ENCODE measurements around the gene AFF3.
"Not testable (repeated sequence)": the region's sequence is repeated elsewhere in the genome, so short reads cannot be mapped to it uniquely, and the experiment has no call there.

Gene AFF3

GRCh38 chr2:99695944-99696253 is 446.5 kb downstream of the AFF3 start:
- DNase-seq (ENCODE audit: low spot score), result no peak

GRCh38 chr2:99695130-99695943 is 447.1 kb downstream of the AFF3 start:
- DNase-seq (ENCODE audit: low spot score), result no peak

DNA sequence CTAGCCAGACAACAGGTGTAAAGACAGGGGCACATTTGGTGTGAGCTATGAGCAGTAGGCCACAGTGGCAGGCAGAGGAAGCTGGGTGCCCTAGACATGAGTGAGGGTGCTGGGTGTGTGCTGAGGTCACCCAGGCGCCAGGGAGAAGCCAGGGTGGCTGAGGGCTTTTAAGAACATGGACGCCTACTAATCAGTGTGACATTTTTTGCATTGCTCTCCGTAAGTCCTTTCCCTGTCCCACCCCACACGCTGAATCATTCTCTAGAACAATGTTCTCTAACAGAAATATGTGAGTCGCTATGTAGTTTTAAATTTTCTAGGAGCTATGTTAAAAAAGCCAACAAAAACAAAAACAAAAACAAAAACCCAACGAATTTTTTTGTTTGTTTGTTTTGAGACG is 448.1 kb downstream of the AFF3 start:
- no peak for DNase-seq (ENCODE audit: low spot score)

GRCh38 chr2:99692785-99693184 is 449.6 kb downstream of the AFF3 start:
- DNase-seq (ENCODE audit: low spot score), result no peak

GRCh38 chr2:99691926-99692325 is 450.5 kb downstream of the AFF3 start:
- DNase-seq (ENCODE audit: low spot score), result no peak

DNA sequence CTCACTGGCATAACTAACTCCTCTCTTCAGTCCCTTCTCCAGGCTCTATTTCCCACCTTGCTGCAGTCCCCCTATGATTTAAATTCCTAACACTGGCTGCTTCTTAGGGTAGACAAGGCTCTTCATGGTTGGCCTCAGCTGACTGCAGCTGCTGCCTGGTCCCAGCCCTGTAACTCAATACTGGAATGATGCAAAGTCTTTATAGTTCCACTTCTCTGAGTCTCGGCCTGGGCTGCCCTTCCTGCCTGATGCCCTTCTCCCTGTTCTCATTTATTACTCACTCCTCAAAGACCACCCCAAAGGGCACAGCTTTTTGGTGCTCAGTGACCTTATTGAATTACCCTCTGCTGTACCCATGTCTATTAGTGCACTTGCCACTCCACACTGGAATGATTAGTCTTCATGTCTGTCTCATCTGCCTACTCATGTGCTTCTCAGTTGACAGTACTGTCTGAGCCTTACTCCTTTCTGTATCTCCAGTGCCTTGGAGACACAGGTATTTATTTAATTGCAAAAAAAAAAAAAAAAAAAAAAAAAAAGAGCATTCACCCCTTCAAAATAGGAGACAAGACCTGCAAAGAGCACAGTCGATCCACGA is 453.1 kb downstream of the AFF3 start:
- no peak for DNase-seq (ENCODE audit: low spot score)

- no peak for DNase-seq (ENCODE audit: low spot score)
Measured at GRCh38 chr2:99688699-99689098, 453.7 kb downstream of the AFF3 start.

DNA sequence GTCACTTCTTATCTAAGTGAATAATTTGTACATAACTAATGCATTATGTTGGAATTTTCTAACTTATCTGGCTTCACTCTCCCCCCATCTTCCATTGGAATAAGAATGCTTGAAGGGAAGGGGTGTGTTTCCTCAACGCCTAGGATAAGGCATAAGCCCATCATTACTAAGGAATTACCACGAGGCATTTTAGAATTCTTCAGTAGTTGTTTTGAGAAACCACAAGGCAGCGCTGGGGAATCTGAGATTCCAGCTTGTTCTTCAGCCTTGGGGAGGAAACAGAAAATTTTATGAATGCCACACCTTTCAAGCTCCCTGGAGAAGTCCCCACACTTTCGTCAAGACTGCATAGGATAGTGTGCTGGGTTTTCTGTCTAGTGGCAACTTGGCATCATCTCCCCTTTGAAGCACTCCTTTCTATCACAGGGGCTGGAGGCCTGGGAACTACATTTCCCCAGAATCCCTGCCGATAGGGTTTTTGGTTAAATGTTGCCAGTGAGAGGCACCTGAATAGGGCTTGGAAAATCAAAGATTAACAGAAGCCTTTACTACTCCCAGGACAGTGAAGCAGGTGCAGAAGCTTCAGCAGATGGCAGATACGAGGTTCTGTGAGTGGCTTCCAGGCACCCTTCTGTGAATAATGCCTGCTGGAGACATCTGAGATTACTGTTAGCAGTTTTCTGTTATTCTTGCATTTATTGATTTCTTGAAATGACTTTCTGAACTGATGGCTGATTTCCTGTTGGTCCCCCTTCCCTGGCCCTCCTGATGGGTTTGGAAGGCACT is 459.9 kb downstream of the AFF3 start:
- DNase-seq (ENCODE audit: low spot score), result no peak

- DNase-seq (ENCODE audit: low spot score), result no peak
Measured at GRCh38 chr2:99680946-99681345, 461.4 kb downstream of the AFF3 start.

DNA sequence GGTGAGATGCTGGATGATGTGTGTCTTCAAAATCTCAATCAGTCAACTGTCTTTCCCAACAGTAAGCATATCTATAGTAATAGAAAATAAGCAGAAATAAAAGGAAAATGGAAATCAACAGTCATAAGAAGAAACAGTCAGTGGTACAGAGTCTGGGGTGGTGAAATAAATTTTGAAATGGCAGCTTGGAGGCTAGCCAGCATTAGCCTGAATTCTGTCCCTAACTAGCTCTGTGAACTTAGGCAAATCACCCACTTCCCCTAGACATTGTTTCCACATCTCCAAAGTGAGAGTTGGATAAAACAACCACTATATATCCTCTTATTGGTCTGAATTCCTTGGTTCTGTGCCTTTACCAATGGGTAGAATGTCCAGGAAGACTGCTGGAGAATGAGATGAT is 462.9 kb downstream of the AFF3 start:
- DNase-seq (ENCODE audit: low spot score), result no peak

GRCh38 chr2:99678625-99679024 is 463.8 kb downstream of the AFF3 start:
- DNase-seq (ENCODE audit: low spot score), result no peak

DNA sequence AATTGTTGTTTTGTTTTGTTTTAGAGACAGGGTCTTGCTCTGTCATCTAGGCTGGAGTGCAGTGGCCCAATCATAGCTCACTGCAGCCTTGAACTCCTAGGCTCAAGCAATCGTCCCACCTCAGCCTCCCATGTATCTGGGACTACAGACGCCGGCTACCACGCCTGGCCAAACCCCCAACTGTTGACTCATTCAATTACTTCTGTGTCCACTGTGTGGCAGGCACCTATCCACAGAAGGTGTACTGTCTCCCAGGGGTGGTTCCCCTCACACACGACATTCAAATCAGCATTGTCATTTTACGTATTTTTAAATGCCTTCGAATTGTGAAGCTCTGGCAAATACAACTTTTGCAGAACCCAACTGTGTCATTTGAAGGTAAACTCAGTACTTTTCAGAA is 464.6 kb downstream of the AFF3 start:
- no peak for DNase-seq (ENCODE audit: low spot score)

DNA sequence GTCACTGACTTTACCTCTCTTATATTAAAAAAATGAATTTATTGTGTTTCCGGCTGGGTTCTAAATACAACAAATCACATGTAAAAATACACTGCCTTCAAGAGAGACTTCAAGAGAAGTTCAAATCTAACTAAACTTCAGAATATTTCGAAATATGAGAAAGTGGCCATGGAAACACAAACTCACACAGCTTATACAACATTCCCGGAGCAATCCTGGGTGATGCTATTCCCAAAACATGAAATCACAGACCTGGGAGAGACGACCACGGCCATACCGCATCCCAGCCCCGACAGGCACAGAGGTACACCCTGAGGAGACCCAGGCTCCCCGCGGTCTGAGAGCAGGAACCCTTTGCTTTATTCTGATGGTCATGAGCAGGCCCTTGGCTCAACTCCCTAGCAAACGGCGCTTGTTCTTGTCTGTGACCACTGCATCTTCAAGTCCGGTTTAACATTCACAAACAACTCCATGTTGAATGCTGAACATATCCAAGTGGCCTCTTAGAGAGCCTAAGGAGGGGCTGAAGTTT is 467.2 kb downstream of the AFF3 start:
- no peak for DNase-seq (ENCODE audit: low spot score)

- no peak for DNase-seq (ENCODE audit: low spot score)
Measured at GRCh38 chr2:99674090-99674489, 468.3 kb downstream of the AFF3 start.

- no peak for DNase-seq (ENCODE audit: low spot score)
Measured at GRCh38 chr2:99672766-99673350, 469.5 kb downstream of the AFF3 start.

GRCh38 chr2:99670768-99671734 is 471.3 kb downstream of the AFF3 start:
- no peak for DNase-seq (ENCODE audit: low spot score)

GRCh38 chr2:99666256-99666655 is 476.1 kb downstream of the AFF3 start:
- DNase-seq (ENCODE audit: low spot score), result no peak

DNA sequence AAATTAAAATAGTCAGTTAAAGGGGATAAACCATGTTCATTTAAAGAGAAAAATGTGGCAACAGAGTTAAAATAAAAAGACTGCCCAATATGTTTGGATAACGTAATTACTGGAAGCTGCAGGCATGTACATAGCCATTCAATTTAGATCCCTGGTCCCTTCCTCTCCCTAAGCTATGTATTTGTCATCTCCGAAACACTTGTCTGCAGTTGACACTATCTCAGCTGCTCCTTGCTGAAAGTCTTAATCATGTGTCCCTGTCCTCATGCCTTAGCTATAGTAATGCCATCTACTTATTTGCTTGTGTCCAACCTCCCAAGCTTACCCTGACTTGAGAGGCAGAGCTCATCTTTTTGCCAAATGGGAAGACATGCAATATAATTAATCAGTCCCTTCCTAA is 478.7 kb downstream of the AFF3 start:
- no peak for DNase-seq (ENCODE audit: low spot score)

DNA sequence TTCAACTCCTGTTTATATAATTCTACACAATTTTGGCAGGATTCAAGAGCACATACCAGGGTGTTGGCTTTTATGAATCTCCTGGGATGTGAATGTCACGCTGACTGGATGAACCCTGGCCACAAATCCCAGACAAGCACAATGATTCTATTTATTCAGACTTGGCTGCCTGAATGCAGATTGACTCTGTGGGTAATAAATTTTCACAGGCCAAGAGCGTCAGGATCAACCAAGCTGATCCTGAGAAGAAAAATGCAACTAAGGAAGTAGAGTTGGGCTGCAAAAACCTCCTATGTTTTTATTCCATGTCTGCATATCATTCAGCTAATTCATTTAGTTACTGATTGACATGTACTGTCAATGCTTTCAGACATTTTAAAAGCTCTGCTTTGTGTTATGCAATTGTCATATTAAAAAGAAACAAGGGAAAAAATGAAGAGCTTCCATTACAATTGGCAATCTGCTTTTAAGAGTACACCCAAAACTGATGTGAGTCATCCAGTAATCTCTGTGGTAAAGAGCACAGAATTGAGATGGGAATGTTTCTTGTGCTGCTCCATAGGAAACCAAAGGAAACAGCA is 479.5 kb downstream of the AFF3 start:
- DNase-seq (ENCODE audit: low spot score), result no peak

GRCh38 chr2:99661761-99662160 is 480.6 kb downstream of the AFF3 start:
- DNase-seq (ENCODE audit: low spot score), result not testable (repeated sequence)

All from kidney capillary endothelial cell (primary cell).